Liver (tissue), 9 donors: ENCODE measurements around the gene NAA38. TPM values are rescaled to one million over a fixed set of nuclear protein-coding genes. Genes with fewer than 3 reads are reported as not detected.

Experiments
- DNase-seq: peaks from one replicate; pipeline ENCODE4 v3.0.0-alpha.2; 2017; ENCODE audit warnings: low spot score
- H3K27ac ChIP-seq, 2 donors: one replicate each; pipeline ENCODE4 v1.7.0; 2013; ENCODE audit warnings: inconsistent platforms in 2 of 2, low read length in 2 of 2, control low read depth in 1 of 2, low read depth in 1 of 2, mild to moderate bottlenecking in 1 of 2
- H3K27me3 ChIP-seq, 4 donors: one replicate each; pipeline versions ENCODE4 v1.6.1 to v1.7.0; 2013; ENCODE audit warnings: low read length in 3 of 4, inconsistent platforms in 1 of 4, mild to moderate bottlenecking in 1 of 4, moderate library complexity in 1 of 4; ENCODE audit not compliant: control insufficient read depth in 4 of 4, insufficient read depth in 4 of 4
- H3K36me3 ChIP-seq, 4 donors: one replicate each; pipeline versions ENCODE4 v1.6.1 to v1.7.0; 2013; ENCODE audit warnings: low read length in 3 of 4, mild to moderate bottlenecking in 3 of 4, low read depth in 1 of 4, moderate library complexity in 1 of 4; ENCODE audit not compliant: control insufficient read depth in 4 of 4, insufficient read depth in 3 of 4
- H3K4me1 ChIP-seq, 4 donors: one replicate each; pipeline versions ENCODE4 v1.6.1 to v1.7.0; 2013; ENCODE audit warnings: low read length in 3 of 4, mild to moderate bottlenecking in 3 of 4, moderate library complexity in 1 of 4; ENCODE audit not compliant: control insufficient read depth in 4 of 4, insufficient read depth in 4 of 4
- H3K4me3 ChIP-seq, 3 donors: one replicate each; pipeline versions ENCODE4 v1.6.1 to v1.7.0; 2013; ENCODE audit warnings: low read length in 3 of 3, control low read depth in 1 of 3, low read depth in 1 of 3, mild to moderate bottlenecking in 1 of 3
- H3K9ac ChIP-seq, 2 donors: one replicate each; pipeline ENCODE4 v1.7.0; 2013; ENCODE audit warnings: low read length in 2 of 2, mild to moderate bottlenecking in 2 of 2, moderate library complexity in 2 of 2, control low read depth in 1 of 2, low read depth in 1 of 2
- H3K9me3 ChIP-seq, 4 donors: one replicate each; pipeline versions ENCODE4 v1.6.1 to v1.7.0; 2013; ENCODE audit warnings: low read length in 3 of 4; ENCODE audit not compliant: control insufficient read depth in 4 of 4
- CTCF ChIP-seq: fragments of 150-350 bp; IDR thresholded peaks from 2 replicates; pipeline ENCODE4 v1.5.1; 2017; ENCODE audit warnings: improper control_type of control experiment, low read depth, low read length; ENCODE audit not compliant: missing input control
- EGR1 ChIP-seq, 2 donors: IDR thresholded peaks; 2 replicates each; pipeline ENCODE4 v1.6.1; 2016 to 2018; ENCODE audit warnings: antibody characterized with exemption in 2 of 2, low read depth in 2 of 2
- FOXA1 ChIP-seq: IDR thresholded peaks from 2 replicates; pipeline ENCODE4 v1.6.1; 2016; ENCODE audit warnings: antibody characterized with exemption
- FOXA2 ChIP-seq: IDR thresholded peaks from 2 replicates; pipeline ENCODE4 v1.6.1; 2016; ENCODE audit warnings: antibody characterized with exemption
- GABPA ChIP-seq, 2 donors: IDR thresholded peaks in 1 of 2; conservative IDR thresholded peaks in 1 of 2; 2 replicates each; pipeline ENCODE4 v1.6.1; 2016; ENCODE audit warnings: antibody characterized with exemption in 2 of 2, mild to moderate bottlenecking in 1 of 2, moderate library complexity in 1 of 2
- HNF4A ChIP-seq, 2 donors: conservative IDR thresholded peaks; 2 replicates each; pipeline ENCODE4 v1.6.1; 2016; ENCODE audit warnings: antibody characterized with exemption in 2 of 2, mild to moderate bottlenecking in 2 of 2
- HNF4G ChIP-seq: IDR thresholded peaks from 2 replicates; pipeline ENCODE4 v1.6.1; 2016; ENCODE audit warnings: antibody characterized with exemption
- JUND ChIP-seq, 2 donors: IDR thresholded peaks; 2 replicates each; pipeline ENCODE4 v1.6.1; 2016; ENCODE audit warnings: antibody characterized with exemption in 2 of 2
- NR2F2 ChIP-seq: IDR thresholded peaks from 2 replicates; pipeline ENCODE4 v1.6.1; 2016; ENCODE audit warnings: antibody characterized with exemption
- RAD21 ChIP-seq, 2 donors: IDR thresholded peaks; 2 replicates each; pipeline ENCODE4 v1.6.1; 2016; ENCODE audit warnings: antibody characterized with exemption in 2 of 2, mild to moderate bottlenecking in 2 of 2
- RXRA ChIP-seq, 2 donors: IDR thresholded peaks; 2 replicates each; pipeline ENCODE4 v1.6.1; 2017 to 2018; ENCODE audit warnings: antibody characterized with exemption in 2 of 2, mild to moderate bottlenecking in 1 of 2
- SP1 ChIP-seq: IDR thresholded peaks from 2 replicates; pipeline ENCODE4 v1.6.1; 2018; ENCODE audit warnings: antibody characterized with exemption, mild to moderate bottlenecking
- TAF1 ChIP-seq: conservative IDR thresholded peaks from 2 replicates; pipeline ENCODE4 v1.6.1; 2016; ENCODE audit warnings: antibody characterized with exemption, mild to moderate bottlenecking
- YY1 ChIP-seq: IDR thresholded peaks from 2 replicates; pipeline ENCODE4 v1.6.1; 2016; ENCODE audit warnings: antibody characterized with exemption, mild to moderate bottlenecking
- WGBS: extraction: QIAGEN DNeasy Blood & Tissue Kit; methylation state at CpG from one replicate; pipeline ENCODE4 v1.1.7; 2013; 5-methylcytosine and 5-hydroxymethylcytosine counted together
- polyA plus RNA-seq, 2 donors: library from polyadenylated mRNA; stranded (reverse) in 1 of 2; unstranded in 1 of 2; fragments of 200-250 nt in 1 of 2; fragments of >200 nt in 1 of 2; fragmentation: Nextera tagmentation in 1 of 2; extraction: Ambion mirVana in 1 of 2; gene quantifications; one replicate each; pipeline versions ENCODE4 v1.2.1 to v1.2.3, GENCODE V29; 2013 to 2015
- total RNA-seq, 2 donors: library from RNA; depleted of rRNA; stranded (reverse); fragments of >200 nt; gene quantifications; one replicate each; pipeline ENCODE4 v1.2.3, GENCODE V29; 2014
- TF ChIP-seq, protein P1 (sequence below): IDR thresholded peaks from 2 replicates; pipeline ENCODE4 v1.6.1; 2016; ENCODE audit warnings: antibody characterized with exemption
- TF ChIP-seq, protein P2 (sequence below): IDR thresholded peaks from 2 replicates; pipeline ENCODE4 v1.6.1; 2016; ENCODE audit warnings: antibody characterized with exemption, mild to moderate bottlenecking
- TF ChIP-seq, protein P3 (sequence below): IDR thresholded peaks from 2 replicates; pipeline ENCODE4 v1.6.1; 2016; ENCODE audit warnings: antibody characterized with exemption
- TF ChIP-seq, protein P4 (sequence below): IDR thresholded peaks from 2 replicates; pipeline ENCODE4 v1.6.1; 2016; ENCODE audit warnings: antibody characterized with exemption
- donor health status: healthy.
- donor health status: healthy.
- donor health status: healthy.
- donor health status: healthy.
- donor health status: healthy.

The NAA38 gene
- total and polyA plus RNA-seq, 4 donors = 24.3 to 118 (median 56.8) TPM

- Histone ChIP-seq H3K27ac (no peak overlapping the region), H3K4me1 (peaks cover 0 to 17% (median 12%) of the 10 kb centered on the region in 4 donors), H3K27me3 (no peaks in the 10 kb centered on the region), H3K36me3 (peaks cover 21 to 54% (median 30%) of the 10 kb centered on the region in 4 donors), H3K9me3 (no peaks in the 10 kb centered on the region), H3K4me3 (no peak overlapping the region), H3K9ac (no peak overlapping the region)
- 95% methylated on average over 21 of the region's 21 CpGs for WGBS
- TF ChIP-seq FOXA2 = no peak
- TF ChIP-seq EGR1 (IDR thresholded peaks at IDR 0.05; ENCODE audit: low read depth in 2 of 2) = no peak
- TF ChIP-seq, protein P1, sequence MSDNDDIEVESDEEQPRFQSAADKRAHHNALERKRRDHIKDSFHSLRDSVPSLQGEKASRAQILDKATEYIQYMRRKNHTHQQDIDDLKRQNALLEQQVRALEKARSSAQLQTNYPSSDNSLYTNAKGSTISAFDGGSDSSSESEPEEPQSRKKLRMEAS = no peak
- TF ChIP-seq RAD21 (IDR thresholded peaks at IDR 0.05) = no peak
- no peak for TF ChIP-seq SP1
- no peak for TF ChIP-seq CTCF
- no peak for TF ChIP-seq GABPA (IDR thresholded peaks at IDR 0.05 in 1 of 2, conservative IDR thresholded peaks at IDR 0.05 in 1 of 2)
- TF ChIP-seq HNF4G = no peak
- TF ChIP-seq RXRA (IDR thresholded peaks at IDR 0.05) = no peak
- TF ChIP-seq, protein P2, sequence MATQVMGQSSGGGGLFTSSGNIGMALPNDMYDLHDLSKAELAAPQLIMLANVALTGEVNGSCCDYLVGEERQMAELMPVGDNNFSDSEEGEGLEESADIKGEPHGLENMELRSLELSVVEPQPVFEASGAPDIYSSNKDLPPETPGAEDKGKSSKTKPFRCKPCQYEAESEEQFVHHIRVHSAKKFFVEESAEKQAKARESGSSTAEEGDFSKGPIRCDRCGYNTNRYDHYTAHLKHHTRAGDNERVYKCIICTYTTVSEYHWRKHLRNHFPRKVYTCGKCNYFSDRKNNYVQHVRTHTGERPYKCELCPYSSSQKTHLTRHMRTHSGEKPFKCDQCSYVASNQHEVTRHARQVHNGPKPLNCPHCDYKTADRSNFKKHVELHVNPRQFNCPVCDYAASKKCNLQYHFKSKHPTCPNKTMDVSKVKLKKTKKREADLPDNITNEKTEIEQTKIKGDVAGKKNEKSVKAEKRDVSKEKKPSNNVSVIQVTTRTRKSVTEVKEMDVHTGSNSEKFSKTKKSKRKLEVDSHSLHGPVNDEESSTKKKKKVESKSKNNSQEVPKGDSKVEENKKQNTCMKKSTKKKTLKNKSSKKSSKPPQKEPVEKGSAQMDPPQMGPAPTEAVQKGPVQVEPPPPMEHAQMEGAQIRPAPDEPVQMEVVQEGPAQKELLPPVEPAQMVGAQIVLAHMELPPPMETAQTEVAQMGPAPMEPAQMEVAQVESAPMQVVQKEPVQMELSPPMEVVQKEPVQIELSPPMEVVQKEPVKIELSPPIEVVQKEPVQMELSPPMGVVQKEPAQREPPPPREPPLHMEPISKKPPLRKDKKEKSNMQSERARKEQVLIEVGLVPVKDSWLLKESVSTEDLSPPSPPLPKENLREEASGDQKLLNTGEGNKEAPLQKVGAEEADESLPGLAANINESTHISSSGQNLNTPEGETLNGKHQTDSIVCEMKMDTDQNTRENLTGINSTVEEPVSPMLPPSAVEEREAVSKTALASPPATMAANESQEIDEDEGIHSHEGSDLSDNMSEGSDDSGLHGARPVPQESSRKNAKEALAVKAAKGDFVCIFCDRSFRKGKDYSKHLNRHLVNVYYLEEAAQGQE = no peak
- TF ChIP-seq TAF1 = no peak
- no peak for TF ChIP-seq YY1
- no peak for TF ChIP-seq HNF4A (conservative IDR thresholded peaks at IDR 0.05)
- no peak for TF ChIP-seq NR2F2
- TF ChIP-seq, protein P3, sequence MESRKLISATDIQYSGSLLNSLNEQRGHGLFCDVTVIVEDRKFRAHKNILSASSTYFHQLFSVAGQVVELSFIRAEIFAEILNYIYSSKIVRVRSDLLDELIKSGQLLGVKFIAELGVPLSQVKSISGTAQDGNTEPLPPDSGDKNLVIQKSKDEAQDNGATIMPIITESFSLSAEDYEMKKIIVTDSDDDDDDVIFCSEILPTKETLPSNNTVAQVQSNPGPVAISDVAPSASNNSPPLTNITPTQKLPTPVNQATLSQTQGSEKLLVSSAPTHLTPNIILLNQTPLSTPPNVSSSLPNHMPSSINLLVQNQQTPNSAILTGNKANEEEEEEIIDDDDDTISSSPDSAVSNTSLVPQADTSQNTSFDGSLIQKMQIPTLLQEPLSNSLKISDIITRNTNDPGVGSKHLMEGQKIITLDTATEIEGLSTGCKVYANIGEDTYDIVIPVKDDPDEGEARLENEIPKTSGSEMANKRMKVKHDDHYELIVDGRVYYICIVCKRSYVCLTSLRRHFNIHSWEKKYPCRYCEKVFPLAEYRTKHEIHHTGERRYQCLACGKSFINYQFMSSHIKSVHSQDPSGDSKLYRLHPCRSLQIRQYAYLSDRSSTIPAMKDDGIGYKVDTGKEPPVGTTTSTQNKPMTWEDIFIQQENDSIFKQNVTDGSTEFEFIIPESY = no peak
- TF ChIP-seq FOXA1 = no peak
- TF ChIP-seq, protein P4, sequence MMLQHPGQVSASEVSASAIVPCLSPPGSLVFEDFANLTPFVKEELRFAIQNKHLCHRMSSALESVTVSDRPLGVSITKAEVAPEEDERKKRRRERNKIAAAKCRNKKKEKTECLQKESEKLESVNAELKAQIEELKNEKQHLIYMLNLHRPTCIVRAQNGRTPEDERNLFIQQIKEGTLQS = no peak
- TF ChIP-seq JUND (IDR thresholded peaks at IDR 0.05) = no peak
- no peak for DNase-seq
These were observed 8.6 kb downstream of the NAA38 start for GRCh38 chr17:7848739-7849129.
